HG02885 (cell line): ENCODE data around the gene ZFP36L1.

Experiments used
- ATAC-seq: cut with Tn5 transposase; IDR thresholded peaks from one replicate; pipeline ENCODE4 v1.9.1; 2021; ENCODE audit warnings: mild to moderate bottlenecking; ENCODE audit not compliant: unreplicated experiment, poor library complexity

ZFP36L1 gene

GRCh38 chr14:68785534-68786490 lies 7.1 kb downstream of the ZFP36L1 start:
- ATAC-seq = no peak

GRCh38 chr14:68784978-68785533 lies 7.8 kb downstream of the ZFP36L1 start:
- no peak for ATAC-seq

- ATAC-seq = no peak
These were observed 8.5 kb downstream of the ZFP36L1 start for GRCh38 chr14:68784226-68784910.

GRCh38 chr14:68783408-68784225 lies 9.2 kb downstream of the ZFP36L1 start:
- ATAC-seq = no peak

GRCh38 chr14:68782091-68782981 lies 10.5 kb downstream of the ZFP36L1 start:
- ATAC-seq = no peak

GRCh38 chr14:68781161-68782021 lies 11.5 kb downstream of the ZFP36L1 start:
- ATAC-seq = no peak

GRCh38 chr14:68780358-68781160 lies 12.3 kb downstream of the ZFP36L1 start:
- ATAC-seq = no peak

GRCh38 chr14:68779761-68780323 lies 13.0 kb downstream of the ZFP36L1 start:
- ATAC-seq = no peak

GRCh38 chr14:68777644-68778043 lies 15.2 kb downstream of the ZFP36L1 start:
- ATAC-seq = no peak

GRCh38 chr14:68775614-68776126 lies 17.2 kb downstream of the ZFP36L1 start:
- ATAC-seq = no peak

- no peak for ATAC-seq
These were observed 17.9 kb downstream of the ZFP36L1 start for GRCh38 chr14:68774771-68775613.

GRCh38 chr14:68772761-68773381 lies 20.0 kb downstream of the ZFP36L1 start:
- no peak for ATAC-seq

GRCh38 chr14:68771631-68772030 lies 21.2 kb downstream of the ZFP36L1 start:
- ATAC-seq = no peak

GRCh38 chr14:68770553-68771286 lies 22.1 kb downstream of the ZFP36L1 start:
- no peak for ATAC-seq

GRCh38 chr14:68770051-68770450 lies 22.8 kb downstream of the ZFP36L1 start:
- ATAC-seq = no peak
